NCI-H128 (cell line): ENCODE data around the gene NSD1.

ENCODE experiments used
- DNase-seq: peaks from one replicate; lab custom pipeline; 2025; ENCODE audit not compliant: unreplicated experiment; lab: John Stamatoyannopoulos, UW

The NSD1 gene

GRCh38 chr5:177096162-177097015 lies 37.2 kb upstream of the NSD1 start:
- DNase-seq = no peak

GRCh38 chr5:177097016-177097985 lies 36.3 kb upstream of the NSD1 start:
- no peak for DNase-seq

GRCh38 chr5:177098120-177098469 lies 35.5 kb upstream of the NSD1 start:
- DNase-seq = no peak

GRCh38 chr5:177098470-177099141 lies 35.0 kb upstream of the NSD1 start:
- DNase-seq = no peak

DNA sequence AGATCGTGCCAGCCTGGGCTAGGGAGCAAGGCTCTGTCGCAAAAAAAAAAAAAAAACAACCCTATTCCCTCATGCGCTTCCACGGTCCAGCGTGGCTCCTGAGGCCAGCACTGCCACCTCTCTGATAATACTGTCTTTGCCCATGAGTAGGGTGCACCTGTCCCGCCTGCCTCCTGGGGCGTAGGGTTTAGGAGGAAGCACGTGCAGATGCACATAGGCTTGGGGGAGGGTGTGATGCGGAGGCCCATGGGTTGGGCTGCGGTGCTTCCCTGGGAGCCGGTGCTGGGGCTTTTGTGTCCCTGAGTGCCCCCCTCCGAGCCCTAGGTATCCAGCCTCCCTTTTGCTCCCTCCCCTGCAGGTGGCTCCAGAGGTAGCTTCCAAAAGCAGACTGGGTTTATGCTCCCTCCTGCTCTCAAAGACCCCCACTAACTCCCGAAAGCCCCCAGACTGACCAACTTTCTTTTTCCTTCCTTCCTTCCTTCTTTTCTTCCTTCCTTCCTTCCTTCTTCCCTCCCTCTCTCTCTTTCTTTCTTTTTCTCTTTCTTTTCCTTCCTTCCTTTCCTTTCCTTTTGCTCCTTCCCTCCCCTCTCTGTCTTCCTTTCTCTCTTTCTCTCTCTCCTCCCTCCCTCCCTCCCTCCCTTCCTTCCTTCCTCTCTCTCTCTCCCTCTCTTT lies 34.0 kb upstream of the NSD1 start:
- DNase-seq = no peak

DNA sequence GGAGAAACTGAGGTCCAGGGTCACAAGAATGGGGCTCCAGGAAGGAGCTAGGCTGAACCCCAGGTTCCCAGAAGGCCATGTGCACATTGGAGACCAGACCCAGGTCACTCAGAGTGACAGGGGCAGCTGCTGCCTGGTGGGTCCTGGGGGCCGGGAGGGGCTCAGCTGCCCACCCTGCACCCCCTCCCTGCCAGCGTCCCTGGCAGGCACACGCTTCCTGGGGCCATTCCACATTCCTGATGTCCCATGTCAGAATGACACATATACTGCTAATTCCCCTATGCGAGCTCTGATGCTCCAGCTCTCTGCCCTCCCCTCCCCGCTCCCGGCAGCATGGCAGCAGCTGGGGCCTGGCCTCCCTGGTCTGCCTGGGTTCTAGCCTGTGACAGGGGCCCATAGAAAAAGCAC lies 32.9 kb upstream of the NSD1 start:
- no peak for DNase-seq

DNA sequence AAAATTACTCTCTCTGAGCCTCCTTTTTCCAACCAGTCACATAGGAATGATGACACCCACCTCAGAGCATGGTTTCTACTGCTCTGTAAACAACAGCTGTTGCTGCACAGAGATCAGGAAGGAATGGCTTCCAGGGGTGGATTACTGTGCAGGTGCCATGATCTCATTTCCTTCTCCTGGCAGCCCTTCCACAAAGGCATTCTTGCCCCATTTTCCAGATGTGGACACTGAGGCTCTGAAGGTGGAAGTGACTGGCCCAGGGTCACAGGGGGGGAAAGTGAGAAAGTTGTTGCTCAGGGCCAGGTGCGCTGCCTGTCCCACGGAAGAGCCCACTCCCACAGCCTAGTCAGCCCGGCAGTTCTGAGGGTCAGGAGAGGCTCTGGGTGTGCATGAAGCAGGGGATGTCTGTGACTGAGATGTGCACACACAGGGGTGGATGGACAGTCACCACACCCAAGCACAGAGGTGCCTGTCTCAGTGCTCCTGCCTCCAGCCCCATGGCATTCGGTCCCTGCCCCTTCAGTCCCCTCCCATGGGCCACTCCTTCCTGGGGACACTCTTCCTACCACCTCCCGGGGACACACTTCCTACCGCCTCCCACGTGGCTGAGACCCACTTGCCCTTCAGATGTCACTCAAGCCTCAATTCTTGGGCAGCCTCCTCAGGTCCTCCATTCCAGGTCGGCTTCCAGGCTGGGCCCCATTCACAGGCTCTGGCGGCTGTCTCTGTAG lies 29.9 kb upstream of the NSD1 start:
- DNase-seq = no peak

DNA sequence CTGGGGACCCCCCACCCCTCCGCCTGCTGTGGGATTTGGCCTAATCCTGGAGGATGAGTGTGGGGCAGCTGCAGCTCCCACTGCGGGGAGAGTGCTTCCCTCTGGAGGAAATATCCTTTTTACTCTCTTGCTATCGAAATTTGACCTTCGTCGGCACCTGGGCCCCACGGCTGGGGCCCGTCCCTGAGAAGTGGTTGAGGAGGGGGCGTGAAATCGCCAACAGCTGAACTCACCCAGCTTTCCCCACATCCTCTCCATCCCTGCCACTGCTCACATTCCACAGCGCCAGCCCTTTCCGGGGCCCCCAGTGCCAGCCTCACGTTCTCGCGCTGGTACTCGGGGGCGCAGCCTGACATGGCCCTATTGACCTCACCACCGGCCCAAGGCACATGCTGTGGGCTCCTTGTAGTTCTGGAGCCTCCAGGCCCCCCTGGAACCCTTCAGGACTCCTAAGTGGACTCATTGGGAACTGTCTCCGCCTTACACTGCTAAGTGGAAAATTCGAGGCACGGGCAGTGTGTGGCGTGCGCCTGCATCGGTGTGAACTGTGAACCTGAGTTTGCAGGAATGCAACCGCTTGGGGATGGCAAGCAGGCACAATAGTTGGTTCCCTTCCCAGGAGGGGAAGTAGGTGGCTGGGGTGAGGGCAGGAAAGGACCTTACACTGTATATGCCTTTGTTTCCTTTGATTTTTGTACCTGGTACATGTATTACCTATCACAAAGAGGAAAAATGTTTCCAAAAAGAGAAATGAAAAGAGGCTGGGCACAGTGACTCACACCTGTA lies 27.7 kb upstream of the NSD1 start:
- DNase-seq = no peak

- no peak for DNase-seq
Measured at GRCh38 chr5:177107159-177107558, 26.4 kb upstream of the NSD1 start.

- no peak for DNase-seq
Measured at GRCh38 chr5:177109810-177110209, 23.8 kb upstream of the NSD1 start.

DNA sequence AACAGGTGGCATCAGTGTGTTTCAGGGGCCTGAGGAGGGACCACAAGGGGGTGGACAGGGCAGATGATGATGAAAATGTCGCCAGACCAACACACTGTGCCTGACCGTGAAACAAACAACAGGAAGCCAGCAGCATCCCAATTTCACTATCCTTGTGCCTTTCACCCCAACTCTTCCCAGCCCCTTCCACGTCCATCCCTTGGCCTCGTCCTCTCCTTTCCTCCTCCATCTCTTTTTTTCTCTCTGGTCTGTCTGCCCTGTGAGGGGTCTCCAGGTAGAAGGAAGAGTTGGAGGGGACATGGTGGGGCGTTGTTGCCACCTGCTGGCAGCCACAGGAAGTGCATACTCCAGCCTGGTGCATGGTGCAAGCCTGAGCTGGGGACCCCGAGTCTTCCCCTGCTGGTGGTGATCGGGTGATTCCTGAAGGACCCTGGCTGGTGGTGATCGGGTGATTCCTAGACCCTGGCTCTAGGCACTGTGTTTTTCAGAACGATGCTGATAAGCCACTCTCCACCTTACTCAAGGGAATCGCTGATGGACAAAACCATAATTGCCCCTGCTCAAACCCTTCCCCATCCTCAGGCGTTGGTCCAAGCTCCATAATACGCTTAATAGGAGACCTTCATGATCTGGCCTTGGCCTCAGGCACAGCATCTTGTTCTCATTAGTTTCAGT lies 21.7 kb upstream of the NSD1 start:
- peak; percentile 20 for DNase-seq

- DNase-seq = no peak
Measured at GRCh38 chr5:177112589-177113220, 20.9 kb upstream of the NSD1 start.

DNA sequence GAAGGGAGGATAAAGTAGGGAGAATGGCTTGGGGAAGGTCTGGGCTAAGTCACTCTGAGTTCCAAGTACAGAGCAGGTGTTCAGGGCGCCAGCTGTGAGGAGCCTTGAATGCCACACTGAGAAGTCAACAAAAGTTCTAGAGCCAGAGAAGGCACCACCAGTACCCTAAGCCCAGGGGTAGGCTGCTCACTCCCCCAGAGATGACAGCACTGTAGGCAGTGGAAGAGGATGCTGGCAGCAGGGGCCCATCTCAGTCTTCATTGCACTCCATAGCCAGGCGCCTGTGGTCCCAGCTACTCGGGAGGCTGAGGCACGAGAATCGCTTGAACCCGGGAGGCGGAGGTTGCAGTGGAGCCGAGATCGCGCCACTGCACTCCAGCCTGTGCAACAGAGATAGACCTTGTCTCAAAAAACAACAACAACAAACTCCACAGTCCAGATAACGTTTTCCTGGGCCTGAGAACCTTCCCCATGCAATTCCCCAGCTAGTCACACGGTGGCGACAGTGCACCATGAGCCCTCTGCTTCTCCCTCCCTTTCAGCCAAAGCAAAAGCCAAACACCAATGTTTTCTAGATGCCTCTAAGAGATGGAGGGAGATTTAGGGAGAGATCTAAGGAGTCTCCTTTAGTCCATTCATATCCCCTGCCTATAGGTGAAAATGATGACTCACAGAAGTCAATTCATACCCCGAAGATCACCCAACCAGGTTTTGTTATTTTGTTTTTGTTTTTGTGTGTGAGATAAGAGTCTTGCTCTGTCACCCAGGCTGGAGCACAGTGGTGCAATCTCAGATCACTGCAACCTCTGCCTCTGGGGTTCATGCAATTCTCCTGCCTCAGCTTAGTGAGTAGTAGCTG lies 19.8 kb upstream of the NSD1 start:
- peak; percentile 9 for DNase-seq

DNA sequence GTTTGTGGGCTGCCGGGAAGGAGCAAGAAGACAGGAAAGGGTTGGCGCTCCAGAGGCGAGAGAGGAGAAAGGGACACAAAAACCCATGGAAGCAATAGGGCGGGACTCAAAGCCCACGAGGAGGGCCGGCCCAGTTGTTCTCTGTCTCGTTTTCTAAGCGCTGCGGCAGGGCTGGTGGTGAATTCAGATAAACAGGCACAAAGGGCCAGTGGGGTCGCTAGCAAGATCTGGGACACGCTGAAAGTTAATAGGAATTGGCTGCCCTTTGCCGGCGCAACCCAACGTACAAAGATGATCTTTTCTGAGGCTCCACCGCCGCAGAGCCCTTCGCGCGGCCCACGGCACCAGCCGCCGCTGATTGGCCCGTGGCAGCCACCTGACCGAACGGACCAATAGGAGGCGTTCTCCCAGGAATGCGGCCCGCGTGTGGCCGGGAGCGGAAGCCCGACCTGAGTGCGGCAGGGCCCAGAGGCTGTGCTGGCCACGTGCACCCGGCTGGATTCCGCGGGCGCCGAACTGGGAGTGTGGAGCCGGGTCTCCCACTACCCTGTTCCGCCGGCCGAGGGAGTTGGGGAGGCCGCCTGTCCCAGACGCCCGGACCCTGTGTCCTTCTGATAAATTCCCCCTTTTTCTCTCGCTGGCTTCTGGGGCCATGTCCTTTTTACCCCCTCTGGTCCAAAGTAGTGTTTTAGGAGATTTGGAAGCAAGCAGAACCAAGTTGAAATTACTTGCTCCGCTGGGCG lies 16.8 kb upstream of the NSD1 start:
- no peak for DNase-seq

DNA sequence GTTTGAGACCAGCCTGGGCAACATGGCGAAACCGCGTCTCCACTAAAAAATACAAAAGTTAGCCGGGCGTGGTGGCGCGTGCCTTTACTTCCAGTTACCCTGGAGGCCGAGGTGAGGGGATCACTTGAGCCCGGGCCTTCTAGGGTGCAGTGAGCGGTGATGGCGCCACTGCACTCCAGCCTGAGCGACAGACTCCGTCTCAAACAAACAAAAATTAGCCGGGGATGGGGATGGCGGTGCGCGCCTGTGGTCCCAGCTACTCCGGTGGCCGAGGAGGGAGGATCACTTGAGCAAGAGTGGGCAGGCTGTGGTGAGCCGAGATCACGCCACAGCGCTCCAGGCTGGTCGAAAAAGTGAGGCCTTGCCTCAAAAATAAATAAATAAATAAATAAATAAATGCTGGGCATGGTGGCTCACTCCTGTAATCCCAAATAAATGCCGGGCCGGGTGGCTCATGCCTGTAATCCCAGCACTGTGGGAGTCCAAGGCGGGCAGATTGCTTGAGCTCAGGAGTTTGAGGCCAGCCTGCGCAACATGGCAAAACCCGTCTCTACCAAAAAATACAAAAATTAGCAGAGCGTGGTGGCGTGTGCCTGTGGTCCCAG lies 16.0 kb upstream of the NSD1 start:
- DNase-seq = no peak

DNA sequence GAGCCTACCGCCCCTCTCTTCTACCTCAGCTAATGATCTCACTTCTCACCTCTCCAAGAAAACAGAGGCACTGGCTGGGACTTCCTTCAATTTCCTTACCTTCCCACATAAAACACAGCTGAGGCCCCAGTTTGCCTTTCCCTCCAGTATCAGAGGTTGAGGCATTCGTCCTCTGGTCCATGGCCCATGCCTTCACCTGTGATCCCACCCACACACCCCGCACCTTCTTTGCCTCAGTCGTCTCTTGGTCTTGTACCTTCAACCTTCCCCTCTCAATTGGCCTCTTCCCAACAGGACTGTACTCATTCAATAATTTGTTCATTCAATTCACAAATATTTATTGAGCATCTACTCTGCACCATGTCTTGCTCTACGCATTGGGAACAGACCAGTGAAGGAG lies 11.0 kb upstream of the NSD1 start:
- DNase-seq = no peak
